ENCODE data around the gene FAM200A. TPM values are rescaled to one million over a fixed set of nuclear protein-coding genes. Genes with fewer than 3 reads are reported as not detected.

The FAM200A gene
- total and polyA plus RNA-seq, 2 of the 8 experiments (the other 6 are each of a cell fraction or from before 2014, with no cell fraction given), result 4.3 to 7.5 TPM

DNA sequence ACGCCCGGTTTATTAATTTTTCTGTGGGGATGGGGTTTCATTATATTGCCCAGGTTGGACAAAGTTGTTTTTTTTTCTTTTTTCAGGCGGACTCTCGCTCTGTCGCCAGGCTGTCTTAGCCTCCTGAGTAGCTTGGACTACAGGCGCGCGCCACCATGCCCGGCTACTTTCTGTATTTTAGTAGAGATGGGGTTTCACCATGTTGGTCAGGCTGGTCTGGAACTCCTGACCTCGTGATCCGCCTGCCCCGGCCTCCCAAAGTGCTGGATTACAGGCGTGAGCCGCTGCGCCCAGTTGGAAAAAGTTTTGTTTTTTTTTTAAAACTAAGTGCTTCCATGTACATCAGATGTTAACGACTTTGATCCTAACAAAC lies 51.3 kb downstream of the FAM200A start:
- Histone ChIP-seq H4K20me1 (replicated peaks in 1 of 2; ENCODE audit: control insufficient read depth in 1 of 2, insufficient read depth in 2 of 2, low read length in 2 of 2) (peaks cover 5 to 12% of the 10 kb centered on the region in 2 experiments), H3K4ac (replicated peaks; ENCODE audit: insufficient read length, low read depth, low read length) (no peak overlapping the region), H2BK5ac (ENCODE audit: low read depth, low read length) (no peak overlapping the region), H3K18ac (ENCODE audit: extremely low read depth, low read length) (no peak overlapping the region), H3K36me3 (ENCODE audit: control insufficient read depth in 2 of 4, insufficient read depth in 4 of 4, low read length in 3 of 4) (peaks cover 0 to 10% (median 3%) of the 10 kb centered on the region in 4 experiments; a peak in 4 of 8 replicates), H3K23ac (ENCODE audit: insufficient read length) (no peak overlapping the region), H3K14ac (ENCODE audit: insufficient read length) (no peak overlapping the region), H3K4me3 (ENCODE audit: extremely low read depth in 1 of 4, insufficient read depth in 2 of 4, low read depth in 3 of 4, low read length in 4 of 4) (peak overlapping the region; percentile 86 to 100 (median 93)), H2BK20ac (ENCODE audit: low read length) (no peak overlapping the region), H3K4me1 (replicated peaks in 1 of 4; ENCODE audit: control insufficient read depth in 3 of 4, insufficient read depth in 4 of 4, low read length in 3 of 4) (peaks cover 0 to 4% (median 0%) of the 10 kb centered on the region in 4 experiments; a peak in 3 of 7 replicates), H3K4me2 (ENCODE audit: insufficient read depth in 1 of 2, low read depth in 2 of 2, low read length in 2 of 2) (peak overlapping the region; percentile 63 to 93), H3K79me1 (ENCODE audit: low read depth, low read length) (peaks cover 7% of the 10 kb centered on the region; the same call in 1 of the 2 replicates), H3K27me3 (replicated peaks in 1 of 4; ENCODE audit: control insufficient read depth in 3 of 4, extremely low read depth in 1 of 4, insufficient read depth in 3 of 4, low read length in 3 of 4) (no peaks in the 10 kb centered on the region), H3K79me2 (ENCODE audit: control insufficient read depth in 1 of 2, insufficient read depth in 2 of 2, low read length in 2 of 2) (peaks cover 9 to 37% of the 10 kb centered on the region in 2 experiments), H2BK120ac (replicated peaks; ENCODE audit: low read depth, low read length) (no peak overlapping the region), H3K27ac (ENCODE audit: low read depth, low read length) (no peak overlapping the region), H2BK12ac (ENCODE audit: low read depth, low read length) (no peak overlapping the region), H2AK5ac (ENCODE audit: low read depth, low read length) (no peak overlapping the region), H4K8ac (ENCODE audit: extremely low read depth, insufficient read depth, low read length) (no peak overlapping the region), H2BK15ac (ENCODE audit: low read length) (no peak overlapping the region), H4K5ac (ENCODE audit: insufficient read length, low read depth, low read length) (no peak overlapping the region), H4K91ac (replicated peaks; ENCODE audit: insufficient read length, low read length) (no peak overlapping the region), H2AFZ (ENCODE audit: low read length) (no peak overlapping the region), H3K9ac (replicated peaks in 1 of 4; ENCODE audit: extremely low read depth in 1 of 4, low read depth in 3 of 4, low read length in 3 of 4) (peak overlapping the region in 3 of 4 experiments; percentile 67 to 94 (median 86); a peak in 5 of 7 replicates), H3K9me3 (ENCODE audit: insufficient read depth in 2 of 2, low read depth in 1 of 2, low read length in 1 of 2) (no peaks in the 10 kb centered on the region), H3K56ac (replicated peaks; ENCODE audit: insufficient read length, low read depth, low read length) (no peak overlapping the region), H3K23me2 (ENCODE audit: low read depth, low read length) (peaks cover 9% of the 10 kb centered on the region; the same call in 1 of the 2 replicates)
- FAIRE-seq, result no peak
- CTCF ChIA-PET (ENCODE audit: partially characterized antibody), result interaction anchor here (0.7 to 2.0 kb wide), 7 partner anchors 12 to 843 kb away, joined by 3 to 6 read pairs (median 3); no protein-coding TSS in a partner anchor
- TF ChIP-seq CREB1 (IDR thresholded peaks at IDR 0.05) (no peak), SIX5 (IDR thresholded peaks at IDR 0.05; ENCODE audit: low read depth, low read length) (no peak), HDAC2 (IDR thresholded peaks at IDR 0.05; ENCODE audit: borderline replicate concordance in 1 of 2, low read depth in 2 of 2, low read length in 2 of 2) (no peak), ASH2L (IDR thresholded peaks at IDR 0.05; ENCODE audit: low read length) (no peak), EGR1 (IDR thresholded peaks at IDR 0.05; ENCODE audit: borderline replicate concordance, low read depth, low read length) (no peak)
- TF ChIP-seq, protein P1, sequence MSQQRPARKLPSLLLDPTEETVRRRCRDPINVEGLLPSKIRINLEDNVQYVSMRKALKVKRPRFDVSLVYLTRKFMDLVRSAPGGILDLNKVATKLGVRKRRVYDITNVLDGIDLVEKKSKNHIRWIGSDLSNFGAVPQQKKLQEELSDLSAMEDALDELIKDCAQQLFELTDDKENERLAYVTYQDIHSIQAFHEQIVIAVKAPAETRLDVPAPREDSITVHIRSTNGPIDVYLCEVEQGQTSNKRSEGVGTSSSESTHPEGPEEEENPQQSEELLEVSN (IDR thresholded peaks at IDR 0.05), result no peak
- POLR2A ChIA-PET (ENCODE audit: partially characterized antibody), result interaction anchor here (0.6 to 3.4 kb wide), 15 partner anchors 9 to 231 kb away, joined by 3 to 21 read pairs (median 3); partner anchors contain the start of genes BUD31, FAM200A, PDAP1 and ZNF655
- DNase-seq (ENCODE audit: low read depth in 1 of 2, low spot score in 2 of 2), result no peak
- 50% methylated on average over 16 of the region's 16 CpGs; no CpG with 5 or more reads in 1 of the 2 experiments for WGBS, 2 experiments (ENCODE audit: extremely low coverage in 1 of 2, insufficient coverage in 1 of 2, insufficient read length in 1 of 2, insufficient replicate concordance in 2 of 2, low coverage in 1 of 2, low lambda C conversion rate in 2 of 2, missing lambda C conversion rate in 1 of 2)

Measured in H1 (cell line).